GM21723 (cell line): ENCODE results near the gene IRF8.
A peak's percentile ranks its signal among the peaks of the same experiment; 100 is the strongest.
"Not testable (repeated sequence)": the region's sequence is repeated elsewhere in the genome, so short reads cannot be mapped to it uniquely, and the experiment has no call there.

ENCODE experiments used
- ATAC-seq: cut with Tn5 transposase; IDR thresholded peaks from one replicate; pipeline ENCODE4 v1.9.1; 2021; ENCODE audit warnings: mild to moderate bottlenecking, moderate library complexity; ENCODE audit not compliant: unreplicated experiment

Gene IRF8

GRCh38 chr16:85898521-85899442, at the start of gene IRF8:
Gene IRF8, plus strand, starts transcription at chr16:85899162. Its CDS starts 3,854 bp downstream, at chr16:85903016.
- peak; percentile 50 for ATAC-seq

- ATAC-seq: no peak
Observed at GRCh38 chr16:85849388-85849787, 49.6 kb upstream of the IRF8 start.

- no peak for ATAC-seq
Observed at GRCh38 chr16:85850344-85850880, 48.5 kb upstream of the IRF8 start.

DNA sequence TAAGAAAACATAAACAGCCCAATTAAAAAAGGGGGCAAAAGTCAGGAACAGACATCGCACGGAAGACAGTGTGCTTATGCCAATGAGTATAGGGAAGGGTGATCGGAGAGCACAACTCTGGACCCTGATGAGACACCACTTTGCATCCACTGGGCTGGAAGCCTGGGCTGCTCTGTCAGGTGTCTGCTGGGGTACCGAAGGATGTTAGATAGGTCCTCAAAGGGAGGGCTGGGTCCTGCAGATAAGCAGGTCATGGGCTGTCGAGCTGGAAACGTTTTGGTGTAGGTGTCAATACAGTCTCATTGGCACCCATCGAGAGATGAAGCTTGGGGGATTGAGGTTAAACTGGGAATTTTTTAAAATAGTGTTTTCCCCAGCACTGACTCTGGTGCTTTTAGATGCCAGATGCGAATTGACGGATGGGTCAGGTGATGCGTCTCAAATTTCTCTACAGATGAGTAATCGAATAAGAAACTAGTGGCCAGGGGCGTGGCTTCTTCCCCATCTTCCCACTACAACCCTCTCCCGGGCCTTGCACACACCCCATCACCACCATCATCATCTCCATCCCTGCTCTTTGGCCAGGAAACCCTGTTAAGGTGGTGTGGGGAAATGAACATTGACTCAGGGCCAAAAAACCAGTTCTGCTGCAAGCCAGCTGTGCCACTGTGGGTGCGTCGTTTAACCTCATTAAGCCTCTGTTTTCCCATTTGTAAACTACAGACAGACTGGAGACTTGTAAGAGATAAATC, 47.8 kb upstream of the IRF8 start:
- ATAC-seq: no peak

- ATAC-seq: no peak
Observed at GRCh38 chr16:85853547-85854545, 45.1 kb upstream of the IRF8 start.

DNA sequence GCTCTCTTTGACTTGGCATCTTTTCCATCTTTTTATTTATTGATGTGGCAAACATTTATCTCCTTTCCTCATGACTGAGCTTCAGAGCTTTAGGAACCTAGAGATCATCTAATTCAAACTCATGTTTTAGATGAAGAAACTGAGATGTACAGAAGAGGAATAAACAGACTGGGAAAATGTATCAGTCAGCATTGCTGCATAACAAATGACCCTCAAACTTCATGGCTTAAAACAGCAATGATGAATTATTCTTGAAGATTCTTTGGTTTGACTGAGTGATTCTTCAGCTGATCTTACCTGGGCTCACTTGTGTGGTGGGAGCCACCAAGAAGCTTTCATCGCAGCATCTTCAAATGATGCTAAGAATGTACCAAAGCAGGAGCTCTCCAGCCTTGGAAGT, 44.0 kb upstream of the IRF8 start:
- no peak for ATAC-seq

- ATAC-seq: no peak
Observed at GRCh38 chr16:85856079-85856478, 42.9 kb upstream of the IRF8 start.

- ATAC-seq: no peak
Observed at GRCh38 chr16:85856585-85856984, 42.4 kb upstream of the IRF8 start.

GRCh38 chr16:85857406-85857805, 41.6 kb upstream of the IRF8 start:
- no peak for ATAC-seq

- not testable (repeated sequence) for ATAC-seq
Observed at GRCh38 chr16:85858571-85858970, 40.4 kb upstream of the IRF8 start.

GRCh38 chr16:85858984-85859817, 39.8 kb upstream of the IRF8 start:
- ATAC-seq: no peak

DNA sequence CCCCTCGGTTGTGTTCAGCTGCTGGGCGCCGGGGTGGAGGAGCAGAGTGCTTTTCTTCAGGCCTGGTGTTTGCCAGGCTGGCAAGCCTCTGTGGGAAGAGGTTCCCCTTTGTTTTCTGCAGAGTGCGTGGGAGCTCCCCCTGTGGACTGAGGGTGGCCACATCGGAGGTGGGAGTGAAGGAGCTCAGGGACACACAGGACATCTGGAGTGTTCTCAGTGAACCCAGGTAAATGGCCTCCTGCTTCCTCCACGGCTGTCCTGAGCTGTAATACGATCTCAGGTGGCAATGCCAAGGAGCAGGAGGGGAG, 39.2 kb upstream of the IRF8 start:
- no peak for ATAC-seq

DNA sequence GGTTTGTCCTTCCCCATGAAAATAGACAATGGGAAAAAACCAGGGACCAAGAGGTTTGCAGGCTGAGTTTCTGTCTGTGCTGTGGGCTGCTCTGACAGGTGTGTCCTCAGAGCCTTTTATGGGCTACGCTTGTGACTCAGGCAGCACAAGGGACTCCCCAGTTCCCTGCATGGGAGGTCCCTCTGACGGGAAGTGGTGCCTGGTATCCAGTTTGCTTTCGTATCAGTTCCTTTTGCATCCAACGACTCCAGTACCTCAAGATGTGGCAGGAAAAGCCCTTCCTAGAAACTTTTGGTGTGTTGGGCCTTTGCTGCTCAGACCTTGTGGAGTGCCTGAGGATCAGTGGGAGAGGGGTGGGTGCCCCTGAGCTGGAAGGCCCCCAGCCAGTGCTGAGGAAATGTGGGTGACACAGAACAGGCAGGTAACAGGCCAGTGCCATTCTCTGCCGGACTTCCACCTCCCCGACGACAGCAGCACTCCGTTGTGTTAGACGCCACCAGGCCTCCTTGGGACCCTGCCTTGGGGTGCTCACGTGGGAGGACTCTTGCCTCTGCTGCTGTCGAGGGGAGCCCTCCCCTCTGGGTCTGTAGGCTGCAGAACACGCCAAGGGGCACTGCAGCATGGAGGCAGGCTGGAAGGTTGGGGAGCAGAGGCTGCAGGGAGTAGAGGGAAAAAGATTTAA, 38.4 kb upstream of the IRF8 start:
- ATAC-seq: peak; percentile 80

DNA sequence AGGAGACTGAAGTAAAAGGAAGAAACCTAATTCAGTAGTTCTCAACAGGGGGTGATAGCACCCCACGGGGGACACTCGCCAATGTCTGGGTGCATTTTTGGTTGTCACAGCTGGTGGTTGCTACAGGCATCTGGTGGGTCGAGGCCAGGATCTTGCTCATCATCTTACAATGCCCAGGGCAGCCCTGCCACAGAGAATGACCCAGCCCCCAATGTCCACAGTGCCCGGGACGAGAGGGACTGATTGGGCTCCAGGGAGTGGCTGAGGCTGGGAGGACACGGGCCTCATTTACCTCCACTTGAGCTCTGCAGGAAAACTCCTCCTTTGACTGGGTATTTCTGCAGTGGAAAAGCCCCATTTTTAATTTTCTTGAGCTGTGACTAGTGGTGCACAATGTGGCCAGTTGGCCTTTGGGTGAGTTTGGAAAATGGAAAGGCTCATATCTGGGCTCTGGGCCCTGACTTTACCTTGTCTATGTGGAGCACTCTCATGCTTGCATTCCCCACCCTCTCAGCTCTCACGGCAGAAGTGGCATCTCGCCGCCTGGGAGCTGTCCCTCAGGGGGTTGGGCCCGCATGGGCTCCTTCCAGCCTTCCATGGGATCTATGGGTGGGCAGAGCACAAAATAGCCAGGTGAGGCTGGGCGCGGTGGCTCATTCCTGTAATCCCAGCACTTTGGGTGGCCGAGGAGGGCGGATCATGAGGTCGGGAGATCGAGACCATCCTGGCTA, 37.7 kb upstream of the IRF8 start:
- ATAC-seq: no peak

- ATAC-seq: no peak
Observed at GRCh38 chr16:85862476-85863383, 36.2 kb upstream of the IRF8 start.

DNA sequence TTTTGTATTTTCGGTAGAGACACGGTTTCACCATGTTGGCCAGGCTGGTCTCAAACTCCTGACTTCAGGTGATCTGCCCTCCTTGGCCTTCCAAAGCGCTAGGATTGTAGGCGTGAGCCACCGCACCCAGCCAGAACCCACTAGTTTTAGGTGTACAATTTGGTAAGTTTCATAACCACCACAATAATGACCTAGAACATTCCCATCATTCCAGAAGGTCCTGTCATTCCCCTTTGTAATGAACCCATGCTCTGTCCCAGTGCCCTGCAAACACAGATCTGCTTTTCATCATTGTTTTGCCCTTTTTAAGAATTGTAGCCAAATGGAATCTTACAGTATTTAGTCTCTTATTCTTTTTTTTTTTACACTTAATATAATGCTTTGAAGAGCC, 35.6 kb upstream of the IRF8 start:
- no peak for ATAC-seq

DNA sequence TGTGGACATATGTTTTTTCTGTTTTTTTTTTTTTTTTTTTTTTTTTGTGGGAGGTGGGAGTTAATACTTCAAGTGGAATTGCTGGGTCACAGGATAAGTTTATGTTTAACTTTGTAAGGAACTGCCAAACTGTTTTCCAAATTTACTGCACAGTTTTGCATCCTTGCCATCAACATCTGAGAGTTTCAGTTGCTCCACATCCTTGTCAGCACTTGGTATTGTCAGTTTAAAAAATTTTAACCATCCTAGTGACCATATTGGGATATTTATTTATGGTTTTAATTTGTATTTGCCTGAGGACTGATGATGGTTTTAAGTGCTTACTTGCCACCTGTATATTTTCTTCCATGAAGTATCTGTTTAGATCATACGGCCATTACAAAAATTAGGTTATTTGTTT, 34.0 kb upstream of the IRF8 start:
- ATAC-seq: no peak

DNA sequence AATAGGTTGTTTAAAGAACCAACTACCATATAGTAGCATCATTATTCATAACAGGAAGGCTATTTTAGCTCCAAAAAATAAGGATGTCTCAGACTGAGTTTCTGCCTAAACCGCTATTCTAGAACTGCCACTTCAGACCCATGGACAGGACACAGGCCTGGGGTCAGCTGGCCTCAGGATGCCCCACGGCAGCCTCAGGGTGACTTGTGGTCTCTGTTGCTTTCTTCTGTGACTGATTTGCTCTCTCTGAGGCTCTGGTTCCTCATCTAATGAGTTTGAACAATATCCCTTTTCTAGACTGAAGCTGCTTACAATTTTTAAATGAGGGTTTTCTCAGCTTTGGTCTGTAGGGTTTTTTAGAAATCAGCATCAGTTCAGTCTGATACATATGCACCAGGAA, 31.8 kb upstream of the IRF8 start:
- no peak for ATAC-seq
